ENCODE data around the gene PHLPP1.

The PHLPP1 gene

GRCh38 chr18:62846313-62846712, 131.0 kb downstream of the PHLPP1 start:
- no peak for DNase-seq (ENCODE audit: low read depth)
- TF ChIP-seq POLR2A (IDR thresholded peaks at IDR 0.05; ENCODE audit: extremely low read depth, insufficient read length), result no peak
- TF ChIP-seq MYC (IDR thresholded peaks at IDR 0.05; ENCODE audit: low read depth, low read length), result no peak
- no peak for TF ChIP-seq MAX (IDR thresholded peaks at IDR 0.05; ENCODE audit: low read depth, low read length)
- no peak overlapping the region for H3K4me3 ChIP-seq (ENCODE audit: low read depth, low read length)

GRCh38 chr18:62847081-62847480, 131.7 kb downstream of the PHLPP1 start:
- no peak for DNase-seq (ENCODE audit: low read depth)
- no peak overlapping the region for H3K4me3 ChIP-seq (ENCODE audit: low read depth, low read length)
- TF ChIP-seq MAX (IDR thresholded peaks at IDR 0.05; ENCODE audit: low read depth, low read length), result no peak
- no peak for TF ChIP-seq MYC (IDR thresholded peaks at IDR 0.05; ENCODE audit: low read depth, low read length)
- no peak for TF ChIP-seq POLR2A (IDR thresholded peaks at IDR 0.05; ENCODE audit: extremely low read depth, insufficient read length)
- no peak for TF ChIP-seq CTCF (IDR thresholded peaks at IDR 0.05; ENCODE audit: low read depth, low read length)

- H3K4me3 ChIP-seq (ENCODE audit: low read depth, low read length), result no peak overlapping the region
- TF ChIP-seq MYC (IDR thresholded peaks at IDR 0.05; ENCODE audit: low read depth, low read length) (no peak), CTCF (IDR thresholded peaks at IDR 0.05; ENCODE audit: low read depth, low read length) (no peak), MAX (IDR thresholded peaks at IDR 0.05; ENCODE audit: low read depth, low read length) (no peak), POLR2A (IDR thresholded peaks at IDR 0.05; ENCODE audit: extremely low read depth, insufficient read length) (no peak)
- DNase-seq (ENCODE audit: low read depth), result no peak
Observed at GRCh38 chr18:62848946-62849345, 133.6 kb downstream of the PHLPP1 start.

- no peak overlapping the region for H3K4me3 ChIP-seq (ENCODE audit: low read depth, low read length)
- no peak for DNase-seq (ENCODE audit: low read depth)
- no peak for TF ChIP-seq POLR2A (IDR thresholded peaks at IDR 0.05; ENCODE audit: extremely low read depth, insufficient read length)
- no peak for TF ChIP-seq MAX (IDR thresholded peaks at IDR 0.05; ENCODE audit: low read depth, low read length)
Observed at GRCh38 chr18:62850619-62851306, 135.4 kb downstream of the PHLPP1 start.

- DNase-seq (ENCODE audit: low read depth), result no peak
- no peak overlapping the region for H3K4me3 ChIP-seq (ENCODE audit: low read depth, low read length)
- TF ChIP-seq MYC (IDR thresholded peaks at IDR 0.05; ENCODE audit: low read depth, low read length) (no peak), POLR2A (IDR thresholded peaks at IDR 0.05; ENCODE audit: extremely low read depth, insufficient read length) (no peak), CTCF (IDR thresholded peaks at IDR 0.05; ENCODE audit: low read depth, low read length) (no peak), MAX (IDR thresholded peaks at IDR 0.05; ENCODE audit: low read depth, low read length) (no peak)
Observed at GRCh38 chr18:62852851-62853250, 137.5 kb downstream of the PHLPP1 start.

GRCh38 chr18:62856294-62856693, 141.0 kb downstream of the PHLPP1 start:
- no peak overlapping the region for H3K4me3 ChIP-seq (ENCODE audit: low read depth, low read length)
- no peak for TF ChIP-seq POLR2A (IDR thresholded peaks at IDR 0.05; ENCODE audit: extremely low read depth, insufficient read length)
- no peak for TF ChIP-seq MAX (IDR thresholded peaks at IDR 0.05; ENCODE audit: low read depth, low read length)
- TF ChIP-seq CTCF (IDR thresholded peaks at IDR 0.05; ENCODE audit: low read depth, low read length), result no peak
- no peak for TF ChIP-seq MYC (IDR thresholded peaks at IDR 0.05; ENCODE audit: low read depth, low read length)
- no peak for DNase-seq (ENCODE audit: low read depth)

Data from NB4 (cell line).